Muscle of arm (tissue), 12 donors: ENCODE results near the gene PALM3. TPM values are rescaled to one million over a fixed set of nuclear protein-coding genes. Genes with fewer than 3 reads are reported as not detected.

ENCODE experiments used
- polyA plus RNA-seq, 12 donors: library from polyadenylated mRNA; unstranded; fragments of 120-200 nt; gene quantifications; one replicate each; pipeline ENCODE4 v1.2.1, GENCODE V29; 2013; ENCODE audit not compliant: insufficient read length in 12 of 12

The PALM3 gene
- polyA plus RNA-seq, 12 donors: 0.35 to 2.5 (median 0.71) TPM; not detected in 2

Other genes starting within 250 kb of the PALM3 start
- gene NANOS3, start 184.9 kb downstream of the PALM3 start, polyA plus RNA-seq: 1 to 10 TPM in 8 of 12 donors, under 1 TPM in 2, not detected in 2; 0.72 to 2.4 (median 1.6) TPM
- 10 to 100 TPM in 1 of 12 donors, 1 to 10 TPM in 10, not detected in 1; 2.1 to 24.7 (median 3.7) TPM for gene BRME1, start 156.0 kb downstream of the PALM3 start, polyA plus RNA-seq
- gene CC2D1A, start 155.9 kb downstream of the PALM3 start, polyA plus RNA-seq: 10 to 100 TPM in 9 of 12 donors, 1 to 10 TPM in 2, not detected in 1; 7.6 to 28.3 (median 12.1) TPM
- gene PODNL1, start 123.7 kb downstream of the PALM3 start, polyA plus RNA-seq: 1 to 10 TPM in 3 of 12 donors, under 1 TPM in 7, not detected in 2; 0.27 to 1.4 (median 0.67) TPM
- 10 to 100 TPM in 11 of 12 donors, not detected in 1; 13.7 to 25.4 (median 17.0) TPM for gene DCAF15, start 109.6 kb downstream of the PALM3 start, polyA plus RNA-seq
- gene RFX1, start 55.8 kb downstream of the PALM3 start, polyA plus RNA-seq: 10 to 100 TPM in 2 of 12 donors, 1 to 10 TPM in 9, not detected in 1; 3.7 to 11.1 (median 5.2) TPM
- gene RLN3, start 33.9 kb downstream of the PALM3 start, polyA plus RNA-seq: not detected
- gene IL27RA, start 30.3 kb downstream of the PALM3 start, polyA plus RNA-seq: 1 to 10 TPM in 11 of 12 donors, not detected in 1; 2.0 to 8.2 (median 2.8) TPM
- gene MISP3, start 10.7 kb upstream of the PALM3 start, polyA plus RNA-seq: 1 to 10 TPM in 2 of 12 donors, under 1 TPM in 9, not detected in 1; 0.29 to 6.6 (median 0.58) TPM
- under 1 TPM in 1 of 12 donors, not detected in 11; 0.13 TPM for gene C19orf67, start 23.7 kb upstream of the PALM3 start, polyA plus RNA-seq
- 10 to 100 TPM in 11 of 12 donors, not detected in 1; 24.7 to 61.1 (median 39.3) TPM for gene SAMD1, start 28.7 kb upstream of the PALM3 start, polyA plus RNA-seq
- 100 to 1,000 TPM; 192 to 648 (median 407) TPM for gene PRKACA, start 55.7 kb upstream of the PALM3 start, polyA plus RNA-seq
- gene ASF1B, start 74.5 kb upstream of the PALM3 start, polyA plus RNA-seq: 10 to 100 TPM in 4 of 12 donors, 1 to 10 TPM in 7, not detected in 1; 6.6 to 22.8 (median 9.8) TPM
- gene ADGRL1, start 144.1 kb upstream of the PALM3 start, polyA plus RNA-seq: 10 to 100 TPM; 13.5 to 70.1 (median 16.0) TPM